Endometrial microvascular endothelial cells (primary cell): ENCODE measurements around the gene DOK6. TPM values are rescaled to one million over a fixed set of nuclear protein-coding genes. Genes with fewer than 3 reads are reported as not detected.

Source experiments
- in situ Hi-C: cut with HindIII; loops from 2 replicates; pipeline ENCODE4 v1.10.0; 2017; ENCODE audit warnings: low sequenced_read_pairs, low pct_unique_long_range_greater_than_20kb; ENCODE audit errors: inconsistent ontology term
- total RNA-seq: library from RNA; depleted of rRNA; stranded (reverse); fragments of >200 nt; gene quantifications from one replicate; pipeline ENCODE4 v1.2.3, GENCODE V29; 2015; ENCODE audit errors: inconsistent ontology term

DOK6 gene
- total RNA-seq, 1 donor from 2014 or later = not detected

DNA sequence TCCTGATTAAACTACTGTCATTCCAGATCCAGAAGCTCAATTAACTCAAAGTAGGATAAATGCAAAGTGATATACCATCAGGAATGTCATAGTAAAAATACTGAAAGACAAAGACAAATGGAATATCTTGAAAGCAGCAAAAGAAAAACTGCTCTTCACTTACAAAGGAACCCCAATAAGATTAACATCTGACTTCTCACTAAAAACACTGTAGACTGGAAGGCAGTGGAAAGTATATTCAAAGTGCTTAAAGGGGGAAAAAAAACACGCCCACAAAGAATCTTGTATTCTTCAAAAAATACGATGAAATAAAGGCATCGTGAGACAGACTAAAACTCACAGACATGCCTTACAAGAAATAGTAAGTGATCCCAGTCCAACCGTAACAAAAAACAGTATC, 195.7 kb downstream of the DOK6 start:
- in situ Hi-C loops = no loop called here

- in situ Hi-C loops = no loop called here
Measured at GRCh38 chr18:69597561-69597960, 196.9 kb downstream of the DOK6 start.

GRCh38 chr18:69599377-69599776, 198.7 kb downstream of the DOK6 start:
- in situ Hi-C loops = no loop called here

DNA sequence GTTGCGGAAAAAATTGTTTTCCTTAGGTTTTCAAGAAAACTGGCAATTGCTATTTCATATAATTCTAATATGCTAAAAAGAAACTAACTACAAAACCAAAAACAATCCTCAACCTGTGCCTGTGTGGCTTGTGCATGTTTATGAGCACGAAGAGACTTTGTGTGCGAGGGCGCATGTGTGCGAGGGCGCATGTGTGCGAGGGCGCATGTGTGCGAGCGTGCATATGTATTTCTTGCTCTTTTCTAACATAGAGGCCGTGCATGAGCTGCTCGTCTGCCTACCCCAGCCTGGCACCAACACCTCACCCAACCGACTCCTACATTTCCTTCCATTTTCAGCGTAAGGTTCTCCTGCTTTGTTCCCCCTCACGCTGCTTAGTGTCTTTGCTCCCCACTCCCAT, 211.6 kb downstream of the DOK6 start:
- in situ Hi-C loops = no loop called here

DNA sequence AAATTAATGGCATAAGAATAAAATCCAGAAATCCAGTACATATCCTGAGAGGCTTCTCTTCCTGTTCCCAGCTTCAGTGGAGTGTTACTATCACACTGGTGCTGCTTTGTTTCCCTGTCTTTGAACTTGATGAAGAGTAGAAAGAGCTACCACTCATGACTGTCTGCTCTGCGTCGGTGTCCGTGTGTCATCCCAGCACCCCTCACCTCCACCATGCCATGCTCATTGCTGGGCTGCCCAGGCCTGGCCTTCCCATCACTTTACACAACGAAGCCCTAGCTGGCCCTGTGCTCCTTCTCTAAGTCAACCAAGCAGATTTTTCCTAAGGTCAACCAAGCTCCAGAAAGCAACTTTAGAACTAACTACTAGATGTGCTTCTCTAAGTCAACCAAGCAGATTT, 215.4 kb downstream of the DOK6 start:
- in situ Hi-C loops = no loop called here

DNA sequence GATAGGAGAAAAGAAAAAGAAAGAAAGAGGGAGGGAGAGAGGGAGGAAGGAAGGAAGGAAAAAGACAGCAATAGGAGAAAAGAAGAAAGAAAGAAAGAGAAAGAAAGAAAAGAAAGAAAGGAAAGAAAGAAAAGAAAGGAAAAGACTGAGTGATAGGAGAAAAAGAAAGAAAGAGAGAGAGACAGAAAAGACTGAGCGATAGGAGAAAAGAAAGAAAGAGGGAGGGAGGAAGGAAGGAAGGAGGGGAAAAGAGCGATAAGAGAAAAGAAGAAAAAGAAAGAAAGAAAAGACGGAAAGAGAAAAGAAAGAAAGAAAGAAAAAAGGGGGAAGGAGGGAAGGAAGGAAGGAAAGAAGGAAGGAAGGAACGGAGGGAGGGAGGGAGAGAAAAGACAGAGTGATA, 216.7 kb downstream of the DOK6 start:
- in situ Hi-C loops = no loop called here

DNA sequence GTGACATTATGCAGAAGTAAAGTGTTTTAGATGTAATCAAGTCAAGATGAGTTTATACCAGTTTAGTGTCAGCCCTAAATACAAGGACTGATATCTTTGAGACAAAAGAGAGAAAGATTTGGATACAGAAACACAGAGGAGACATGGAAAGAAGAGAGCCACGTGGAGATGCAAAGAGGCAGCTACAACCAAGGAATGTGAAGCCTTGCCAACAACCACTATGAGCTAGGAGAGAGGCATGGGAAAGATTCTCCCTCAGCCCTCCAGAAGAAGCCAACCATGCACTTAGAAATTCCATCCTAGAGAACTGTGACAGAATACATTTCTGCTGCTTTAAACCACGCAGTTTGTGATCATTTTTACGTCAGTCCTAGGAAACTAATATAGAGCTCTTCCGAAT, 217.2 kb downstream of the DOK6 start:
- in situ Hi-C loops = no loop called here

- in situ Hi-C loops = no loop called here
Measured at GRCh38 chr18:69622184-69622583, 221.5 kb downstream of the DOK6 start.

- in situ Hi-C loops = no loop called here
Measured at GRCh38 chr18:69622961-69623360, 222.3 kb downstream of the DOK6 start.

DNA sequence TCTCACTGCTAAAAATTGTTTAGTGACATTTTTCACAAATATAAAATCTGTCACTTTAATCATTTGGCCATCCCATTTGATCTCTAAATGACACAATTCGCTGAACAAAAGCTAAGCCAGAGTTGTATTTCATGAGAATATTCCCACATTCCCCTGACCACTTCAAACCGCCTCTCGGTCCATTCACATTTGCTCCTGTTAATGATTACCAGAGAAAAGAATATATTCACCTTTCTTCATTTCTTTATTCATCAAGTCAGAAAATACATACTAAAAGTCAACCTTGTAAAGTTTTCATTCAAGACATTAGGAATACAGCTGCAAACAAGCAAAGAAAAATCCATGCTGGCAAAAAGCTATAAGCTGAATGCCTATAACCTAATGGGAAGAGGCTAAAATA, 225.5 kb downstream of the DOK6 start:
- in situ Hi-C loops = no loop called here

DNA sequence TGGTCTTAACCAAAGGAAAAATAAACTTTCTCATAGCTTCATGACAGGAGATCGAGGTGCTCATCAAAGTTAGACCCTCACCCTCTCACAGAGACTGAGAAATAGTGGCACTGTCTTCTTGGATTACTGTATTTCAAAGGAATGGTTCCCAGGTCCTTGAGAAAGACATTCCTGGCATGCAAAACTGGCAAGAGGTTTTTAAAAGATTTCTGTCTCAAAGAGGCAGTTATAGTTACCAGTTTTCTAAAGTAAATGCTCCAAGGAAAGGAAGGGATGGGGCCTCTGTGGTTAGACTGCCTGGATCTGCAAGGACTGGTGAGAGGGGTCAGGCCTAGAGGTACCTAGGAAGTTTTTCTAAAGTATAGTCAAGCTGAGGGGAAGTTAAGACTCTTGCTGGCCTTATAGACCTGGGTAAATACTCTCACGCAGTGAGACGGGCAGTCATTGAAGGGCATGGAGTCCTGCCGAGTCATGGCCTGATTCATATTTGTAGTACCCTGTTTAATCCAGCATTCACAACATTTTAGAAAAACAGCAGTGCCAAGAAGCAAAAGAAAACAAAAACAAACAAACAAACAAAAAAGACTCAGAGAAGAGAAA, 226.1 kb downstream of the DOK6 start:
- in situ Hi-C loops = no loop called here

DNA sequence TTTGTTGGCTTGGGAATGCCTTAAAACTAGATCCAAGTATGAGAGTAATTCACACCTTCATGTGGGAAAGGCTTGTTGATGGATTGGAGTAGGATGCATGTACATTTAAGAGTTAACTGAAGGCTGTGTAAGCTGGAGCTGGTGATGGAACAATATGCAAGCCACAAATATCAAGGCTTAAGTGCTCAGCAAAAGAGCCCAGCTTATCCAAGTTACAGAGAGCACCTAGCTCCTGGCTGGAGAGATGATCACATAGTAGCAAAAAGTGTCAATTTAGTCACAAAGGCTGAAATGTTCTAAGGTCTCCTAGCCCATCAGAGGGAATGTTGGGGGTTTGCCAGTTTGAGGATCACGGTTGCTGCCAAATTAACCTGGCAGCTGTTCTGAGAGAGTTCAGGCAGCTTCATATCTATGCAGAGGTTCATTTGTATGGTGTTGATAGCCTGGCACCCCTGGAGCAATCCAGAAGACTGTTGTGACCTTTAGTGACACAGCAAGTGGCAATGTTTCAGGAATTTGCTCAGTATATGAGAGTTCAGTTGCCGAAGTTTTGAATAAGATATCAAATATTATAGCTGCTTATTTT, 228.2 kb downstream of the DOK6 start:
- in situ Hi-C loops = no loop called here

GRCh38 chr18:69631281-69631680, 230.6 kb downstream of the DOK6 start:
- in situ Hi-C loops = no loop called here

- in situ Hi-C loops = no loop called here
Measured at GRCh38 chr18:69635482-69635881, 234.8 kb downstream of the DOK6 start.

DNA sequence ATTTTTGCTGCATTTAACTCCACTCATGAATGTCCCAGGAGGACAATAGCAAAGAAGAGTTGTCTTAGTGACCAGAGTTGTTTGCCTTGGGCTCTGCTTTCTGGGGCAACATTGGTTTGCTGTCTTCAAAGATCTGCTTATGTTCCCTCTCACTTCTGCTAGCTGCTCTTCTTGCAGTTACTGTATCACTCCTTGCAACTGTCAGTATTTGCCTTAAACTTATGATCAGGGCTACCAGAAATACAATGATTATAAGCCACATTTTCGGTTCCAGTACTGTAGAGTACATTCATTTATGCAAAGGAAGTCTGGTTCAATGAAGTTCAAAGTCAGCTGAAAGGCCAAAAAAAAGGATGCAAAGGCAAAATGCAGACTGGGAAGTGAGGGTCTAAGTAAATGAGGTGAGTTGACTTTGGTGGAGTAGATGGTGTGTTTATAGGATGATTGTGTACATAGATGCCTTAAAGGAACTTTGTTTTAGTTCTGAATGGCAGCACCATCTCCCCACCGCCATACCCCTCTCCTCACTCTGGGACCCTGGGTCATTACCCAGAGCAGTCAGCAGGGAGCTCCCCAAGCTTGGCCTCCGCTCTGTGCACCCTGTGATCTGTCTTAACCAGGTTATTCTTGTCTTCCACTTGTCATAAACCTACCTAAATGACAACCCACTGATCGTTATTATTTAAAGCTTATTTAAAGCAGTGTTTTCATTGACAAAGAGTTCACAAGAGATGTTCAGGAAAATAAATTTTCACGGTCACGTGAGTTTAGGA, 236.0 kb downstream of the DOK6 start:
- in situ Hi-C loops = no loop called here

DNA sequence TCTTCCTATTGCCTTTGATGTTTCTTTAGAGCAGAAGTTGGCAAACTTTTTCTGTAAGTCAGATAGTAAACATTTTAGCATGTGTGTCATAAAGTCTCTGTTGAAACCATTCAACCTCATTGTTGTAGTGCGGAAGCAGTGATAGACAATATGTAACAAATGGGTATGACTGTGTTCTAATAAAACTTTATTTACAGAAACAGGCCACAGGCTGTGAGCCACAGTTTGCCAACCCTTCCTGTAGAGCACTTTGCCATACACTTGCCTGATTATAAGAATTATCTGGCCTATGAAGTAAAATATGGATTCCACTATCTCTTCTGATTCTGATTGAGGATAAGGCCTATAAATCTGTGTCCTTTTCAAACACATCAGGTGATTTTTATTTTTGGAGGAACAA, 237.4 kb downstream of the DOK6 start:
- in situ Hi-C loops = no loop called here

GRCh38 chr18:69647702-69648101, 247.0 kb downstream of the DOK6 start:
- in situ Hi-C loops = no loop called here

GRCh38 chr18:69648486-69648885, 247.8 kb downstream of the DOK6 start:
- in situ Hi-C loops = no loop called here

- in situ Hi-C loops = no loop called here
Measured at GRCh38 chr18:69649684-69650083, 249.0 kb downstream of the DOK6 start.

DNA sequence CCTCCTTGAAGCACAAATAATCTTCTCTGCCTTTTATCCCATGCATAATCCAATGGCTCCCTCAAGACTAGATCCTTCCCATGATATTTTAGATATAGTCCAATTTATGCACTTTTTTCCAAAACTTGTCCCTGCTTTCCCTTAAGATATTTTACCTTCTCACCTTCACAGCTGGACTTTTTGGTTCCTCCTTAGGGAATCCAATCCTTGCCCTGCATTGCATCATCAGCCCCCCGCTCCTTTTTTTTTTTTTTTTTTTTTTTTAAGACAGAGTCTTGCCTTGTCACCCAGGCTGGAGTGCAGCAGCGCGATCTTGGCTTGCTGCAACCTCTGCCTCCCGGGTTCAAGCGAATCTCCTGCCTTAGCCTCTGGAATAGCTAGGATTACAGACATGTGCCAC, 250.6 kb downstream of the DOK6 start:
- in situ Hi-C loops = no loop called here
